ENCODE data around the gene ARHGAP28.
"Not testable (repeated sequence)": the region's sequence is repeated elsewhere in the genome, so short reads cannot be mapped to it uniquely, and the experiment has no call there.

ARHGAP28 gene

DNA sequence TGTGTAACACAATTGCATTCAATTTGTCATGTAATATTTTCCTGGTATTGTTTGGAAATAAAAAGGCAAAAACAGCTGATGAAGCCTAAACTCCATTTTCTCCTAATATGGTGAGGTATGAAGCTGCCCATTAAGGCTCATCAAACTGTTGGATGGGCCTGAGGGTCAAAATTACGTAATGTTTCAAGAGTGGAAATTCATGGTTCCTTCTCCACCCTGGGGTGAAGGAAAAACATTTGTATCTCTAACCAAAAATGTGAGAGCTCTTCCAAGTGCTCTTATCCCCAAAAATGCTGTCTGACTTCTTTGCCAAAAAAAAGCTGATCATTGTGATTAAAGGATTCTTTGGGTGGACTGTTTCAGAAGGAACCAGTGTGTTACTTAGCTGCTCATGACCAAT lies 91.8 kb downstream of the ARHGAP28 start:
- DNase-seq: no peak

DNA sequence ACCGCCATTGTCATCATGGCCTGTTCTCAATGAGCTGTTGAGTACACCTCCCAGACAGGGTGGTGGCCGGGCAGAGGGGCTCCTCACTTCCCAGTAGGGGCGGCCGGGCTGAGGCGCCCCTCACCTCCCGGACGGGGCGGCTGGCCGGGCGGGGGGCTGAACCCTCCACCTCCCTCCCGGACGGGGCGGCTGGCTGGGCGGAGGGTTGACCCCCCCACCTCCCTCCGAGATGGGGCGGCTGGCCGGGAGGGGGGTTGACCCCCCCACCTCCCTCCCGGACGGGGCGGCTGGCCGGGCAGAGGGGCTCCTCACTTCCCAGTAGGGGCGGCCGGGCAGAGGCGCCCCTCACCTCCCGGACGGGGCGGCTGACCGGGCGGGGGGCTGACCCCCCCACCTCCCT lies 97.6 kb downstream of the ARHGAP28 start:
- not testable (repeated sequence) for DNase-seq

DNA sequence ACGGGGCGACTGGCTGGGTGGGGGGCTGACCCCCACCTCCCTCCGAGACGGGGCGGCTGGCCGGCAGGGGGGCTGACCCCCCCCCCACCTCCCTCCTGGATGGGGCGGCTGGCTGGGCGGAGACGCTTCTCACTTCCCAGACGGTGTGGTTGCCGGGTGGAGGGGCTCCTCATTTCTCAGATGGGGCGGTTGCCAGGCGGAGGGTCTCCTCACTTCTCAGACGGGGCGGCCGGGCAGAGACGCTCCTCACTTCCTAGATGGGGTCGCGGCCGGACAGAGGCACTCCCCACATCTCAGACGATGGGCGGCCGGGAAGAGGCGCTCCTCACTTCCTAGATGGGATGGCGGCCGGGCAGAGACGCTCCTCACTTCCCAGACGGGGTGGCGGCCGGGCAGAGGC lies 98.0 kb downstream of the ARHGAP28 start:
- not testable (repeated sequence) for DNase-seq

DNA sequence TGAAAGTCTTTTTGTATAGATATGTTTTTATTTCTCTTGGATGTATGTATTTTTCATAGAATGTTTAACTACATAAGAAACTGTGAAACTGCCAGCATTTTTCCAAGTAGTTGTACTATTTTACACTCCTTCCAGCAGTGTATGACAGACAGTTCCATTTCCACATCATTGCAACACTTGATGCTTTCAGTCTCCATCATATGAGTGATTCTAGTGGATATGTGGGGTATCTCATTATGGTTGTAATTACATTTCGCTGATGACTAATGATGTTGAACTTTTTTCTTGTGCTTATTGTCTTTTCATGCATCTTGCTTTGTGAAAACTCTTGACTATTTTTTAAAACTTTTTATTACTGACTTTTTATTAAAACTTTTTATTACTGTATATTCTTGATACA lies 101.4 kb downstream of the ARHGAP28 start:
- no peak for DNase-seq

DNA sequence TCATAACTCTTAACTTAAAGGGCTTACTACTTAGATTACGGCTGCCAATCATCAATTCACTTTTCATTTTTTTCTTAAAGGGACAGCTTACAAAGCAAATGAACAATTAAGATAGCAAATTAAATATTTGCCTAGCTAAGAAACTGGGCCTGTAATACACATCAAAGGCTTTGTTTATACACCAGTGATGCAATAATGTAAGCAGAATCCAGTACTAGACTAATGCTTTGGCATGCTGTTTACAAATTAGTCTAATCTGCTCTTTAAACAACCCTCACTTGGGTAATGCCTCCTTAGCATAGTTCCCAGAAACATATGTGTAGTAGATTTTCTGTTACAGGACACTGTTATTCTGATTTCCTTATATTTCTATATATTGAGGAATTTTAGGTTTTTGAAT lies 105.8 kb downstream of the ARHGAP28 start:
- DNase-seq: no peak

DNA sequence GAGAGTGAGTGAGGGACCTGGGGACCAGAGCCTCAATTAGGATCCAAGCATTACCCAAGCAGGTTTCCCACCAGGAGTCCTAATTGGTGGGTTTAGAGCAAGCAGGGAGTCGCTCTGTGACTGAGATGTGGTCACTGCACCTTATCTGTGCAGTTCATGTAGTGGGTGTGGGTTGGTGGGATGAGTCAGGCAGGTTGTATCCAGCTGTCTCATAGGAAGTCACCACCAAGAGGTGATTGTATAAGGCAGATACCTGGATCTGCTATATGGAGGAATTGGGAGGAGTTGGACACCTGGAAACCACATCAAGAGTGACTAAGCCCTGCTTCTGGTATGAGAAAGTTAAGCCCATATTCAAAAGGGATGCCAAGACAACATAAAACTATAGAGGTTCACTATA lies 106.8 kb downstream of the ARHGAP28 start:
- DNase-seq: no peak

DNA sequence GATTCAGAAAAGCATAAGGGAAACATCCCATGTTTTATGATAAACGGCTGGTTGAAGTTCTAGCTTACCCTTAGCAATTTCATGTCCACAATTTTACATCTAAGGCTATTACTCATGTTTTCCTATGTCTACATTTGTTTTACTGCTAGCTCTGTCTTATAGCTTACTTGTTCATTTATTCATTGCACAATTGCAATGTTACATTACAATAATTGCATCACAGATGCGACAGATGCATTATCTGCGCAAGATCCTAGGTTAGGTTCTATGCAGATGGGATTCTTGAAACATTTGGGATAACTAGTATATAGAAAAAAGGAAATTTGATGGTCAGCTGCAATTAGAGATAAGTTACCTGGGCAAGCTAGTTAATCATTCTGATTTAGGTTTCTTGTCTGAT lies 108.4 kb downstream of the ARHGAP28 start:
- DNase-seq: no peak

DNA sequence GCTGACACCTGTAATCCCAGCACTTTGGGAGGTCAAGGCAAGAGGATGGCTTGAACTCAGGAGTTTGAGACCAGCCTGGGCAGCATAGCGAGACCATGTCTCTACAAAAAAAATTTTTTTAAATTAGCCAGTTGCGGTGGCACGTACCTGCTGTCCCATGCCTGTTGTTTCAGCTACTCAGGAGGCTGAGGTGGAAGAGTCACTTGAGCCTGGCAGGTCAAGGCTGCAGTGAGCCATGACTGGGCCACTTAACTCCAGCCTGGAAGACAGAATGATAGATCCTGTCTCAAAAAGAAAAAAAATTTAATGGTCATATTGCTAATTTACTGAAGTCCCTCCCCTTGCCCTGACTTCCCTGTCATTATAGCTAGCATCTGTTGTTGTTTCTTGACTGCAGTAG lies 112.6 kb downstream of the ARHGAP28 start:
- DNase-seq: no peak

DNA sequence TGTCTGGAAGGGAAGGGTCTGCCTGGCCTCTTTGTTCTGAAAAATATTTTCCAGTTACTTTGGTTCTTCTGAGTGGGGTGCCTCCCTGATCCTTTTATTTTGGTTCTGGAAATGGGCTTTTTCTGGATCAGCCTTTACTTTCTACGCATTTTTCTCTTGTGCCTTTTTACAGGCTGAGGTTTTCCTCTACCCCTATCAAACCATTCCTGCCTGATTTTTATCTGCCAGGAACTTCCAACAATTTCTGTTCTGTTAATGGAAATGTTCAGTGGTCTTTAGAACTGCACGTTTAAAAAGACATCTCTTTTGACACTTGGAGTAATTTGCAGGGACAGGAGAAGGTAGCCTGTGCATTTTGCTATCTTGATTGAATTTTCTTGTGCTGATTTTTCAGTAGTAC lies 113.8 kb downstream of the ARHGAP28 start:
- DNase-seq: no peak

DNA sequence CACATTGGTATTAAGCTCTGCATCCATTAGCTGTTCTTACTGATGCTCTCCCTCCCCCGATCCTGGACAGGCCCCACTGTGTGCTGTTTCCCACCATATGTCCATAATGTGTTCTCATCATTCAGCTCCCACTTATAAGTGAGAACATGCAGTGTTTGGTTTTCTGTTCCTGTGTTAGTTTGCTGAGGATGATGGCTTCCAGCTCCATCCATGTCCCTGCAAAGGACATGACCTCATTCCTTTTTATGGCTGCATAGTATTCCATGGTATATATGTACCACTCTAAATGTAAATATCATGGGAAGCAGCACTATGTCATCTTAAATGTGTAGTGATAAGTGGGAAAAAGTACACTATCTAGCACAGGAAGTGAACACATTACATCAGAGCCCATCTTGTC lies 116.0 kb downstream of the ARHGAP28 start:
- DNase-seq: not testable (repeated sequence)

DNA sequence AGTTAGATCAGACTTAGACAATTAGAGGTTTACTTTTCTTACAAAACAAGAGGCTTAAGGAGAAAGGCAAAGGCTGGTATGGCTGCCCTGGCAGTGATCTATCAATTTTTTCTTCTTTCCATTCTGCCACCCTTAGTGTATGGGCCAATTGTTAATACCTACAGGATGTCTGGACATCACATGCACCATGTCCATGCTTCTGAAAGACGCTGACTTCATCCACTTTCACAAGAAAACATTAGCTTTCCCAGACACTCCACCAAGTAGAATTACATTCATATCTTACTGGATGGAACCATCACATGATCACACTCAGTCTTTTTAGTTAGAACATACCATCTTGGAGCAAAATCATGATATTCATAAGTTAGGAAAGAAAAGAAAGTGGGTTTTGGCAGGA lies 120.9 kb downstream of the ARHGAP28 start:
- no peak for DNase-seq

DNA sequence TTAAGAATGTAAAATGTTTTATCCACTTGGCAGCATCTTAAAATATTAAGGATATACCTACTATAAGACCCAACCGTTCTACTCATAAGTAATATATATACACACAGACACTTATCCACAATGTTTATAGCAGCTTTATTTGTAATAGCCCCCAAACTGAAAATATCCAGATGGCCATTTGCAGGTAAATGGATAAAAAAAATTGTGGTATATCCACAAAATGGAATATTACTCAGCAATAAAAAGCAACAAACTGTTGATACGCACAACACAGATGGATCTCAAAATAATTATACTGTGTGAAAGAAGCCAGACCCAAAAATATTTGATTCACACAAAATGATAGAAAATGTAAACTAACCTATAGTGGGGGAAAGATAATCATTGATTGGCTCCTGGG lies 122.0 kb downstream of the ARHGAP28 start:
- DNase-seq: no peak

DNA sequence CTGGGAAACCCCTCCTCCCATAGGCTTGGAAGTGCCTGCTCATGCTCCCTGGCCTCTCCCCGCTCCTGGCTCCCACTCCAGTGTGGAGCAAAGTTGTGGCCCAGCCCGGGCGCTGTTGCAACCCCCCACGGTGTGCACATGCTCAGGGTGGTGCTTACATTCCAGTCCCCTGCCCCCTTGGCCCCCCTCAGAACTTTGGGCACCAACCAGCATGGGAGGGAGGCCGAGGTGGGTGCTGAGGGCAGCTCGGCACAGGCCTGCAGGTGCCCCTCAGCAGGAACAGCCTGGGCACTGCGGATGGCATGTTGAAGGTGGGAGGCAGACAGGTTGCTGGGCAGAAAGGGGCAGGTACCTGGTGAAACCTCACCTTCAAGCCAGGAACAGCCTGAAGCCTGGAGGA lies 125.3 kb downstream of the ARHGAP28 start:
- no peak for DNase-seq

DNA sequence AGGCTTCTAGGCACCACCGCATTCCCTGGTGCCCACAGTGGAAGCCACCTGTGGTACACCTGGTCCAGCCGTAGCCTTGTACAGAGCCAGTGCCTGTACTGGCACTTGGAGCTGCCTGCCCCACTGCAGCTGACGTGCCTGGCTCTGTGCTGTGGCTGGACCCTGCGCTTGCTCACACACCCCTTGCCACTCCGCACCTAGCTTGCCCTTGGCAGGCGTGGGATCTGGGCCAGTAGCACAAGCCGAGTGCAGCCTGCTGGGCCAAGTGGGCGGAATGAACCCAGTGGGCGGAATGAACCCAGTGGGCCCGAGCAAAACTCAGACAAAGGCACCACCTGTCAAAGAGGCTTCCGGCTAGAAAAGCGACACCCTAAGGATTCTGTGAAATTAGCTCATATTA lies 126.3 kb downstream of the ARHGAP28 start:
- no peak for DNase-seq

DNA sequence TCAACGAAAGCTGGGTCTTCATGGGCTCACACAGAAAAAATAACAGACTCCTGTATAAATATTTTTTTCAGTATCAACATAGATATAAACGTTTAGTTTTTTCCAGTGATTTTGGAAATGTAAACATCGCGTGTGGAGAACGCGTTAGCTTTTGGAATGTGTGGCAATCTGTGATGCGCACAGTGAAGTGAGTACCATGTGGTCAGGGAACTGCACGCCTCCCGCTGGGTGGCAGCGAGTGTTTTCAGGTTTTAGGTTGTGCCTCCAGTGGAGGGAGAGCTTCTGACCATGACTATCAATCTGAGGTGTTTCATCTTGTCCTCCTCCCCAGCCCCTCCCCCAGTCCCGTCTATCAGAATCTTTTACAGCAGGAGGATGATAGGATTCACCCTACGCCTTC lies 127.8 kb downstream of the ARHGAP28 start:
- DNase-seq: no peak

DNA sequence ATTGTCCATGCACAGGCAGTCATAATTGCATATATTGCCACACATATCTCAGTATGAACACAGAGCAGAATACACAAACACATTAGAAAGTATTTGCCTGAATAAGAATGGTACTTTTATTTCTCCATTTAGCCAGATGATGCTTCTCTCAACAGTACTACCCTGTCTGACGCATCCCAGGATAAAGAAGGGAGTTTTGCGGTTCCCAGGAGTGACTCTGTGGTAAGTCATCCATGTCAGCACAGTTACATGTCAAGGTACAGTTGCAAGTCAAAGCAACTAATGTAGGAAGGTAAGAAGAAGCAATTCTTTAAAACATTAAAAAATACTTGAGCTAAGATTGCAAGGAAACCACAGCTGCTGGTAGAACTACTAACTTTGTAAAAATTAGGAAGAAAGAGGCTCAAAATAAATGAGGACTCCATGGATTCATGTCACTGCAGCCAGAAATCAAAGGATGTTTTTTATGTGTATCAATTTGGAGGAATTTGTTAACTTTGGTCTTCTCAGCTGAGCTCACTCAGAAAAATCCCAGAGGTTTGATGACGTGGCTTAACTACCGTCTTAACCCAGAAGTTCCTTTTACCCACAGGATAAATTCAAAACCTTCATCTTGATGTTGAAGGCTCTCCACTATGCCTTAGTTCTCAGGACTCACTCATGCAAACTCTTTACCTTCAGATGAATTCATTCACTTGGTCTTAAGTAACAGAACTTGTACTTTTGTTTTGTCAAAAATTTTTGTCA lies 130.3 kb downstream of the ARHGAP28 start:
- no peak for DNase-seq

DNA sequence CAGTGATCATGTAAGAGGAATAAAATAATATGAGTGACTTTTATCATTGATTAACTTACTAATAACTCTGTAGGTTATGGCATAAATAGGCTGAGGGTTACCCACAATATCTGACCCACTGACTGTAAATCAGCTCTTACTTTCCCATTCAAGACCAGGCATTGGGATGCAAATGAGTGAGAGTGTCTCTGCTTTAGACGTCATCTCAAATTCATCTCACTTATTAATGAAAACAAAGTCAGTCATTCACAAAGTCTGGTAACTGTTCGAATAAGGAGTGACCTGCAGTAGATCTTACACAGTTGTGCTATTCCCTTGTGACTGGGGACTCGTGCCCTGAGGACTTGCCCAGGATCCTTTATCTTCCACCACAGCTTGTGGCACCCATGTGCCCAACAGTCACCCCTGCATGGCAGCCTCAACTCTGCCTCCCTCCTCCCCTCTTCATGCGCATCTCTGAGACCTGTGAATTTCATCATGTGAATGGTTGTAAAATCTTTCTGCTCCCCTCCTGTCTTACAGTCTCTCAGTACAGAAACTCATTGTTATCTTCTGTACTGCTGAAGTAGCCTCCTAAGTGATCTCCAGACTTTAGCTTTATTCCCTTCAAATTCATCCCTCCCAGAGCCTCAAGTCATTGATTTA lies 131.4 kb downstream of the ARHGAP28 start:
- DNase-seq: no peak

DNA sequence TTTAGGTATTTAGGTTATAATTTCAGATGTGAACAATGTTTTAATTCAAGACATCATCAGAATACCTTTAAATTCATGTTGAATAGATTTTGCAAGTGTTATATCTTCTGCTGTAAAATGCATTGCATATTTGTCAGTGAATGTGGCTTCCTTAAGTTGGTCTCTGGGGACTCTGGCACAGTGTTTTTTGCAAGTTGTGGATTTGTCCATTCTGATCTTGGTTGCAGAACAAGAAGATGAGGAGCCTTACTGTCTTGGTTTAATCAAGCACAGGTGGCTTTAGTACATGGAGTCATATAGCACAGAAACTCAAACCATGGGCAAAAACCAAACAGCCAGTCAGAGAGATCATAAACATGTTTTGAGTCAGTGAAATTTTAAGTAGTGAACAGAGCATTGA lies 135.7 kb downstream of the ARHGAP28 start:
- DNase-seq: no peak

DNA sequence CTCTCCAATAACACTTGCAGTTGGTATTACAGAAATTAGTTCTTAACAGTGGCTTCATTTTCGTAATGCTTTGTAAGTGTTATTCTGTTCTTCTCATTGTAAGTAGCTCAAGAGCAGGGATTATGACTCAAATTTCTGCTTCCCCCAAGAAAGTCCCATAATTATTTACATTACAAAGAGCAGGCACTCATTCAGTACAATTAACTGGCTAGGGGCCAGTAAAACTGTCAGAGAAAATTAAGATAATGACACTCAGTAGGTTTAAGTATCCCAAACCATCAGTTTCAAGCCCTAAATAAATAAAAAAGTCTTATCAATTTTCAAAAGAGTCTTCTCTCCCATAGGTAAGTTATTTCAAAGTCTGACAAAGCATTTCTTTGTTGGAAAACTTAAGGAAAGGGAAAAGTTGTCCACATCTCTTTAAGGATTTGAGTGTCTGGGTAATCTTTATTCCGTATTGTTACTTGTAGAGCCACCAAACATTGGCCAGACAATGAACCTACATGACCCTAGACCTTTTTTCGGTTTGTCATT lies 137.1 kb downstream of the ARHGAP28 start:
- no peak for DNase-seq

DNA sequence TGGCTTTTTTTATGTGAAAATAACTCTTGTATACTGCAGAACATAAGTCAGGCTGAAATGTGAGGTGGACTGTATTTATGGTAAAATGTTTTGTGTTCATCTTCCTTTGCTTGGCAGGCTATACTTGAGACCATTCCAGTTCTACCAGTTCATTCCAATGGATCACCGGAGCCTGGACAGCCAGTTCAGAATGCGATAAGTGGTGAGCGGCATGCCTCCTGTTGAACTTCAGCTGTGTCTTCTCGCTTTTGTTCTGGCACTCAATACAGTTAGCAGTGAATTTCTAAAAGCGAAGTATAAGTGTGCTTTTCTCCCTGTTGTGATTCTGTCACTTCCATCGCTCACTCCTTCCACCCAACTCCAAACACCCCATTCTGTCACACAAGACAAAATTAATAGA lies 138.5 kb downstream of the ARHGAP28 start:
- DNase-seq: no peak

DNA sequence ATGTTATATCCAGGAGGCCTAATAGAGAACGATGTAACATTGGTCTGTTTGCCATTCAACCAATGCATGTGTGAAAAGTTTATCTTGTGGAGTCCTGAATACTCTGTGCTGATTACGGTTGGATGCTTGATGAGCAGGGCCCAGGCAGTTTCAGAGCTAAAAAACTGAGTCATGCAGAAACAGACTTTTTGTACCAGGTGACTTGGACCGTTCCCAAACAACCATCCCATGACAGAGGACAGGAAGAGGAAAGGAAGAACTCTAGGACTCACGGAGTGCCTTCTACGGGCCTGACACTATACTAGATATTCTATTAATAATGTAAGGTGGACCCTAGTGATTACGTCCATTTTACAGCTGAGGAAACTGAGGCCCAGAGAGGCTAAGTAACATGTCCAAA lies 142.1 kb downstream of the ARHGAP28 start:
- no peak for DNase-seq

DNA sequence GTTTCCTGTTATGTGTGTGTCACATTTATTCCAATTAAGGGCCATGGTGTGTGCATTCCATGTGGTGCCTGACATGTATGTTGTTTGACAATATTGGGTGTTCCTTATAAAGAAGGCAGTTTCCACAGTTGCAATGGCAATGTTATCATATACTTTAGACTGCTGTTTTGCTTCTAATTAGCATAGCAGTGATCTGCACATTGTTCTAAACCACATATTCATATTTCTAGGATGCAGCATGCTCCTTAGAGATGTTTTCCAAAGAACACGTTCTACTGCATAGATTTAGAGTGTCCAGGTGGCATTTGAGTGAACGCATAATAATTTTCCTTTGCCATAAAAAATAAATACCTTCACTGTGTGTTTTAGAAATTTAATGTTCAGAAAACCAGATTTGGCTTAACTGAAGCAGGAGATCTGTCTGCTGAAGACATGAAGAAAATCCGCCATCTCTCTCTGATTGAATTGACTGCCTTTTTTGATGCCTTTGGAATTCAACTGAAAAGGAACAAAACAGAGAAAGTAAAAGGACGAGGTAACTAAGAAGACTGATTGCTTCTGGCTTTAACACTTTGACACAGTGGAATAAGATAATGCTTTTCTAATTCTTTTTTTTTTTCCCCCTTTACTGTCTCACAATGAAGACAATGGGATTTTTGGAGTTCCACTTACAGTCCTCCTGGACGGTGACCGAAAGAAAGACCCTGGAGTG lies 143.7 kb downstream of the ARHGAP28 start:
- peak; percentile 26 for DNase-seq

DNA sequence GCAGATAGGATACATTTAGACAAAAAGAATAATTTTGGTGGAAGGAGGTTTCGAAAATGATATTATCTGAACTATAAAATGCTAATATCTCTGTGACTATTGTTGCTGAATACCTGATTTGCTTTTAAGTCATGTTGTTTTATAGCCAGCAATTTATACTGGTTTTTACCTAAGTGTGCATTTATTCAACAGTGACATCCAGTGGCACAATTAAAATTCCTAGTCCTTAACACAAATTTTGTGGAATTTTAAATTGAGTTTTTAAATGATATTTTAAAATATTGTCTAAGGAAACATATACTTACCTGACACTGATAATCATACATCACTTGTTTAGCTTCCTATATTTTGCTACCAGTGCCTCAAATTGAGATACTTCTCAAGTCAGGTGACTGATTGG lies 144.8 kb downstream of the ARHGAP28 start:
- DNase-seq: no peak

DNA sequence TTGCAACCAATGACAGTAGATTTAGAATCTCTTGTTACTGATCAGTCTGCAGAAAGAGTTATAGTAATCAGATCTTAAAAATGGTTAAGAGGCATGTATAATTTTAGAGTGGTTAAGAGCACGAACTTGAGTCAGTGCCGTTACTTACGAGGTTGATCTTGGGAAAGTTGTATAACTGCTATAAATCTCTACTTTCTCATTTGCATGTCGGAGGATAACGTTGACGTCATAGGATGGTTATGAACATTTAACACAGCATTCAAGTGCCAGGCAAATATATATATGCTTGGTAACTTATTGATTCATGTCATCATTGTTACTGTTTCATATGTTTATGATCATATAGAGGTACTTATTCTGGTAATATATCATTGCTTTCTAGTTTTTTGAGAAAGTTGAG lies 146.2 kb downstream of the ARHGAP28 start:
- no peak for DNase-seq
